Activated CD4-positive, alpha-beta memory T cell treated with anti-CD3 and anti-CD28 coated beads, Interleukin-2, amount 10 ng/mL, durations not matched to agents 7 days and 5 days (primary cell): Measurements from ENCODE around the gene RNF20. TPM values are rescaled to one million over a fixed set of nuclear protein-coding genes. Genes with fewer than 3 reads are reported as not detected.
"Not testable (repeated sequence)": the region's sequence is repeated elsewhere in the genome, so short reads cannot be mapped to it uniquely, and the experiment has no call there.

Source experiments
- CTCF ChIA-PET: fragments of 350-600 bp; sonication (Branson Sonifier 250); formaldehyde crosslinking; loops from one replicate; lab custom pipeline; 2021; ENCODE audit warnings: antibody characterized with exemption, inconsistent platforms; lab: Charles Lee
- POLR2A ChIA-PET: fragments of 350-600 bp; sonication (Branson Sonifier 250); formaldehyde crosslinking; loops from one replicate; lab custom pipeline; 2021; ENCODE audit warnings: antibody characterized with exemption; lab: Charles Lee
- DNase-seq: peaks from one replicate; pipeline ENCODE4 v3.0.0-alpha.2; 2020
- H3K27ac Mint-ChIP-seq: one replicate; pipeline ENCODE4 v1.8.0; 2021; ENCODE audit warnings: mild to moderate bottlenecking, mixed read lengths
- H3K27me3 Mint-ChIP-seq: one replicate; pipeline ENCODE4 v1.8.0; 2021; ENCODE audit warnings: mixed read lengths
- H3K36me3 Mint-ChIP-seq: one replicate; pipeline ENCODE4 v1.8.0; 2021; ENCODE audit warnings: low read depth, mixed read lengths
- H3K4me1 Mint-ChIP-seq: one replicate; pipeline ENCODE4 v1.8.0; 2021; ENCODE audit warnings: mixed read lengths
- H3K4me3 Mint-ChIP-seq: one replicate; pipeline ENCODE4 v1.8.0; 2021; ENCODE audit warnings: mild to moderate bottlenecking, mixed read lengths
- H3K9me3 Mint-ChIP-seq: one replicate; pipeline ENCODE4 v1.8.0; 2021; ENCODE audit warnings: mixed read lengths
- total RNA-seq, 2 experiments: library from RNA; stranded (reverse); gene quantifications; one replicate each; pipeline ENCODE4 v1.2.3, GENCODE V29; 2021

Gene RNF20
- total RNA-seq, 2 experiments from 2014 or later = 43.1 to 43.3 TPM

- H3K36me3 Mint-ChIP-seq = no peaks in the 10 kb centered on the region
- no peak overlapping the region for H3K27ac Mint-ChIP-seq
- ChIA-PET POLR2A (no interaction called here), CTCF (no interaction called here)
- peaks cover 10% of the 10 kb centered on the region for H3K4me1 Mint-ChIP-seq
- peaks cover 19% of the 10 kb centered on the region for H3K27me3 Mint-ChIP-seq
- no peak overlapping the region for H3K4me3 Mint-ChIP-seq
- no peak for DNase-seq
- no peaks in the 10 kb centered on the region for H3K9me3 Mint-ChIP-seq
Measured at GRCh38 chr9:101512116-101512515, 21.5 kb upstream of the RNF20 start.

- Mint-ChIP-seq H3K4me1 (peaks cover 10% of the 10 kb centered on the region), H3K27me3 (peaks cover 24% of the 10 kb centered on the region), H3K9me3 (no peaks in the 10 kb centered on the region), H3K27ac (no peak overlapping the region), H3K4me3 (no peak overlapping the region), H3K36me3 (no peaks in the 10 kb centered on the region)
- no peak for DNase-seq
- ChIA-PET CTCF (no interaction called here), POLR2A (no interaction called here)
Measured at GRCh38 chr9:101513351-101513750, 20.3 kb upstream of the RNF20 start.

- peaks cover 25% of the 10 kb centered on the region for H3K27me3 Mint-ChIP-seq
- no peak overlapping the region for H3K4me3 Mint-ChIP-seq
- no peak overlapping the region for H3K27ac Mint-ChIP-seq
- DNase-seq = no peak
- peaks cover 10% of the 10 kb centered on the region for H3K4me1 Mint-ChIP-seq
- ChIA-PET POLR2A (no interaction called here), CTCF (no interaction called here)
- no peaks in the 10 kb centered on the region for H3K36me3 Mint-ChIP-seq
- H3K9me3 Mint-ChIP-seq = no peaks in the 10 kb centered on the region
Measured at GRCh38 chr9:101514071-101514470, 19.6 kb upstream of the RNF20 start.

- Mint-ChIP-seq H3K36me3 (no peaks in the 10 kb centered on the region), H3K4me3 (no peak overlapping the region), H3K27me3 (peaks cover 40% of the 10 kb centered on the region), H3K27ac (no peak overlapping the region), H3K4me1 (peaks cover 5% of the 10 kb centered on the region), H3K9me3 (no peaks in the 10 kb centered on the region)
- ChIA-PET CTCF (no interaction called here), POLR2A (no interaction called here)
- DNase-seq = no peak
Measured at GRCh38 chr9:101516655-101517054, 17.0 kb upstream of the RNF20 start.

GRCh38 chr9:101518489-101518888 is 15.2 kb upstream of the RNF20 start:
- H3K9me3 Mint-ChIP-seq, H3K4me3 Mint-ChIP-seq, POLR2A ChIA-PET, H3K36me3 Mint-ChIP-seq, H3K27ac Mint-ChIP-seq, DNase-seq, CTCF ChIA-PET, H3K4me1 Mint-ChIP-seq: not testable (repeated sequence)
- peaks cover 48% of the 10 kb centered on the region for H3K27me3 Mint-ChIP-seq

GRCh38 chr9:101524371-101524770 is 9.3 kb upstream of the RNF20 start:
- no peak overlapping the region for H3K27ac Mint-ChIP-seq
- peaks cover under 1% of the 10 kb centered on the region for H3K4me1 Mint-ChIP-seq
- POLR2A ChIA-PET = no interaction called here

GRCh38 chr9:101527066-101527465 is 6.6 kb upstream of the RNF20 start:
- no peak overlapping the region for H3K27ac Mint-ChIP-seq
- CTCF ChIA-PET = interaction anchor here (3.0 kb wide), 1 partner anchor 68 kb away, joined by 17 read pairs; no protein-coding TSS in a partner anchor
- DNase-seq = no peak
- peaks cover 6% of the 10 kb centered on the region for H3K4me1 Mint-ChIP-seq
- H3K9me3 Mint-ChIP-seq = no peaks in the 10 kb centered on the region
- H3K27me3 Mint-ChIP-seq = peaks cover 11% of the 10 kb centered on the region
- POLR2A ChIA-PET = no interaction called here
- no peaks in the 10 kb centered on the region for H3K36me3 Mint-ChIP-seq
- H3K4me3 Mint-ChIP-seq = no peak overlapping the region

More at GRCh38 chr9:101524371-101524770, 9.3 kb upstream of the RNF20 start:
- Mint-ChIP-seq H3K4me3 (no peak overlapping the region), H3K36me3 (no peaks in the 10 kb centered on the region), H3K27me3 (peaks cover 30% of the 10 kb centered on the region), H3K9me3 (no peaks in the 10 kb centered on the region)
- CTCF ChIA-PET = interaction anchor here (0.5 to 0.9 kb wide), 2 partner anchors 11 to 65 kb away, joined by 3 to 5 read pairs; no protein-coding TSS in a partner anchor
- DNase-seq = no peak

GRCh38 chr9:101528015-101528414 is 5.6 kb upstream of the RNF20 start:
- POLR2A ChIA-PET = no interaction called here
- no peak for DNase-seq
- CTCF ChIA-PET = interaction anchor here (3.0 kb wide), 1 partner anchor 69 kb away, joined by 17 read pairs; no protein-coding TSS in a partner anchor
- Mint-ChIP-seq H3K36me3 (no peaks in the 10 kb centered on the region), H3K4me1 (peaks cover 9% of the 10 kb centered on the region), H3K27me3 (peaks cover 9% of the 10 kb centered on the region), H3K27ac (no peak overlapping the region), H3K4me3 (no peak overlapping the region), H3K9me3 (no peaks in the 10 kb centered on the region)

GRCh38 chr9:101530076-101530711 is 3.5 kb upstream of the RNF20 start:
- ChIA-PET CTCF (interaction anchor here (0.7 to 3.3 kb wide), 11 partner anchors 10 to 352 kb away, joined by 3 to 24 read pairs (median 4); no protein-coding TSS in a partner anchor), POLR2A (interaction anchor here (0.6 kb wide), 1 partner anchor 131 kb away, joined by 4 read pairs; the partner anchor contains the start of genes MRPL50 and ZNF189)
- Mint-ChIP-seq H3K27ac (no peak overlapping the region), H3K9me3 (no peaks in the 10 kb centered on the region), H3K36me3 (peaks cover 7% of the 10 kb centered on the region), H3K4me3 (no peak overlapping the region), H3K27me3 (no peaks in the 10 kb centered on the region), H3K4me1 (peaks cover 25% of the 10 kb centered on the region)
- peak; percentile 73 for DNase-seq

- CTCF ChIA-PET = no interaction called here
- no peak for DNase-seq
- H3K9me3 Mint-ChIP-seq = no peaks in the 10 kb centered on the region
- H3K27me3 Mint-ChIP-seq = no peaks in the 10 kb centered on the region
- peaks cover 28% of the 10 kb centered on the region for H3K4me1 Mint-ChIP-seq
- H3K27ac Mint-ChIP-seq = no peak overlapping the region
- POLR2A ChIA-PET = no interaction called here
- H3K4me3 Mint-ChIP-seq = no peak overlapping the region
- peaks cover 18% of the 10 kb centered on the region for H3K36me3 Mint-ChIP-seq
Measured at GRCh38 chr9:101536351-101536750, 2.7 kb downstream of the RNF20 start.

GRCh38 chr9:101536938-101537337 is 3.3 kb downstream of the RNF20 start:
- Mint-ChIP-seq H3K9me3 (no peaks in the 10 kb centered on the region), H3K36me3 (peaks cover 18% of the 10 kb centered on the region), H3K4me1 (peaks cover 28% of the 10 kb centered on the region), H3K4me3 (no peak overlapping the region), H3K27me3 (no peaks in the 10 kb centered on the region), H3K27ac (no peak overlapping the region)
- CTCF ChIA-PET = interaction anchor here (0.7 to 1.0 kb wide), 2 partner anchors 78 to 87 kb away, joined by 3 read pairs; no protein-coding TSS in a partner anchor
- POLR2A ChIA-PET = interaction anchor here (1.0 kb wide), 1 partner anchor 138 kb away, joined by 3 read pairs; the partner anchor contains the start of genes MRPL50 and ZNF189
- DNase-seq = peak; percentile 37

- Mint-ChIP-seq H3K4me3 (no peak overlapping the region), H3K27ac (no peak overlapping the region), H3K4me1 (peaks cover 11% of the 10 kb centered on the region), H3K36me3 (peaks cover 19% of the 10 kb centered on the region), H3K27me3 (no peaks in the 10 kb centered on the region), H3K9me3 (no peaks in the 10 kb centered on the region)
- CTCF ChIA-PET = interaction anchor here (0.6 to 1.0 kb wide), 2 partner anchors 10 to 13 kb away, joined by 3 read pairs; no protein-coding TSS in a partner anchor
- POLR2A ChIA-PET = no interaction called here
- no peak for DNase-seq
Measured at GRCh38 chr9:101540069-101540468, 6.4 kb downstream of the RNF20 start.

GRCh38 chr9:101543098-101543735 is 9.6 kb downstream of the RNF20 start:
- ChIA-PET POLR2A (no interaction called here), CTCF (interaction anchor here (1.4 kb wide), 1 partner anchor 10 kb away, joined by 3 read pairs; no protein-coding TSS in a partner anchor)
- no peak for DNase-seq
- Mint-ChIP-seq H3K9me3 (no peaks in the 10 kb centered on the region), H3K27me3 (no peaks in the 10 kb centered on the region), H3K4me1 (no peaks in the 10 kb centered on the region), H3K36me3 (peaks cover 38% of the 10 kb centered on the region), H3K4me3 (no peak overlapping the region), H3K27ac (no peak overlapping the region)
